ENCODE measurements around the gene C7orf25.
"Not testable (repeated sequence)": the region's sequence is repeated elsewhere in the genome, so short reads cannot be mapped to it uniquely, and the experiment has no call there.

C7orf25 gene

GRCh38 chr7:42928754-42929153 is 16.9 kb upstream of the C7orf25 start:
- no peak for DNase-seq

DNA sequence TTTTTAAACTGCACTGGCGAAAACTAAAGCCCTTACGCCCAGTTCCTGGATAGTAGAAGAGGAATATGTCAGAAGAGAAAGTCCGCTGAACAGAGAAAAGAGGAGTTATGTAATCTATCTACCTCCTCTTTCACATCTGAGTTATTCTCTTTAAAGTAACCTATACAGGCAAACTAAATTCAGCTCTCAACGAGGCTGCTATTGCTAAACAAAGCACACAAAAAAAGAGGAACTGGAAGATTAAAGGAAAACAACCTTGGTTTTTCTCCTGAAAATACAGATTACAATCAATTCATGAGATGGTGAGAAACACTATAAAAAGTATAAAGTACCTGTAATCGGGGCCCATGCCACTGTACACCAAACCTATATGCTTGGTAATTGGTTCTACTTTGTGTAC is 14.3 kb upstream of the C7orf25 start:
- DNase-seq = no peak

- no peak for DNase-seq
These were observed 13.8 kb upstream of the C7orf25 start for GRCh38 chr7:42925630-42926029.

DNA sequence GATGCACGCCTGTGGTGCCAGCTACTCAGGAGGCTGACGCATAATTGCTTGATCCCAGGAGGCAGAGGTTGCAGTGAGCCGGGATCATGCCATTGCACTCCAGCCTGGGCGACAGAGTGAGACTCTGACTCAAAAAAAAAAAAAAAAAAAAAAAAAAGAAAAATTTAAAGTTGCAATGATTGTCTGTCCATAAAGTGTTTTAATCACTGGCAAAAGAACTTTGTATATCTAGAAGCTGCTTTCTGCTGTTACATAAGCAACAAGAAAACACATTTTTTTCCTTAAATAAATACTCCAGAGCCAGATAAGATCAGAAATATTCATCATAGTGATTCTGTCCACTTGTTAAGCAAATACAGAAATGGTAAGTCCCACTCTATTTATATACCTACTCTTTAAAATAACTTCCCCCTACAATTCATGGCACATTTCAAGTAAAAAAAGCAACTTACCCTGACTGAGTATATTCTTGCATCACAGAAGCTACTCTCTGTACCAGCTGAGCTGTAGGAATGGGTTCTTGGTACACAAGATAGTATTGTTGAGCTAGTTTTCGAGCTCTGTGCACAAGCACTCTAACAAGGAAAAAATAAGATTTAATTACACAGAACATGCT is 12.5 kb upstream of the C7orf25 start:
- no peak for DNase-seq

DNA sequence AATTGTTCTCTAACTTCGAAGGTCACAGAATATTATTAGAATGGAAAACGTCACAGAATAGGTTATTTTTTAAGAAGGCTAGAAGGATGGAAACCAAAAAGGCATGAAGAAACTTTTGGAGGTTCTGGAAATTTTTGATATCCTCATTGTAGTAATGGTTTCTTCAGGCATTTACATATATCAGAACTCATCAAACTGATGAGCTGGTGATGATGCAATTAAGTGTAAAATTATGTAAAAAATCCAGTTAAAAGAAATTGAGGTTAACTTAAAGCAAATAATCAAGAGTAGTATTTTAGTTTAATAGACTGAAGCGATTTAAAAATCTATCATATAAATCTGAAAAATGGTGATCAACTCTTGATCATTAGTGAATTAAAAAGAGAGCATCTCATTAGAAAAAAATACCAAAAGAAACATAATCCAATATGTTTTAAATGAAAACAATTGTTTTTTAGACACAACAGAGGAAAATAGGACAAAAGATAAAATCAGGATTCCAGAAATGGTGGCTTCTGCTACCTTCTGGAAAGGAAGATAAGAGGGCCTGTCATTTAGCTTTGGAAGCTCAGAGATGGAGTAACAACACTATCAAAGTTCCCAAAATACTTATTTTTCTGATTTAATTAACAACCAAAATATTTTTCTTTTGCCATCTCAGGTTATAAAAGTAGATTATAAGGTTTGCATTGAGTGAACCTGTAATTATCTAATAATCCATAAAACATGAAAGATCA is 10.3 kb upstream of the C7orf25 start:
- DNase-seq = no peak

- DNase-seq = no peak
These were observed 3.5 kb upstream of the C7orf25 start for GRCh38 chr7:42915356-42915755.

DNA sequence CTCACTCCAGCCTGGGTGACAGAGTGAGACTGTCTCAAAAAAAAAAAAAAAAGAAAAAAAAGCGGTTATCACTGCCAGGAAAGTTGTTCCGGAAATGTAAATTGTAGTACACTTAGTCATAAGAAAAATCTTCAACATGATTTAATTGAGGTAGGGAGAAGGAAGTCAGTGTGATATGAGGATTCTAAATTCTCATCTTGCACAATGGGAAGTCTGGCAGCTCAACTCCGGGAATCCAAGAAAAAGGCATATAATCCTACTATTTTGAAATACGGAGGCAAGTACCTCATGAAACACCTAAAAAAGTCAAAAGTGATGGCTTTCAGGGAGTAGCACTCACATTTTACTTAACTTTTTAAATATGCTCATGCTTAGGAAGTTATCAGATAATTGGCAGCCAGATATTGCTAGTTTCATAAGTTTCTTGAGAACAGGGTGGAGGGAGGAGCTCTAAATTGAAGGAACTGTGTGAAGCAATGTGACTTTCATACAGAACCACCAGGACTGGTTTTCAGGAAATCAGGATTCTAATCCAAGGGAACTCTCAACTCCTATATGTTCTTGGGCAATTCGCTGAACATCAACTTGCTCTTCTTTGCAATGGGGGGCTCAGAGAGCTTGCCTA is 2.7 kb upstream of the C7orf25 start:
- DNase-seq = no peak

DNA sequence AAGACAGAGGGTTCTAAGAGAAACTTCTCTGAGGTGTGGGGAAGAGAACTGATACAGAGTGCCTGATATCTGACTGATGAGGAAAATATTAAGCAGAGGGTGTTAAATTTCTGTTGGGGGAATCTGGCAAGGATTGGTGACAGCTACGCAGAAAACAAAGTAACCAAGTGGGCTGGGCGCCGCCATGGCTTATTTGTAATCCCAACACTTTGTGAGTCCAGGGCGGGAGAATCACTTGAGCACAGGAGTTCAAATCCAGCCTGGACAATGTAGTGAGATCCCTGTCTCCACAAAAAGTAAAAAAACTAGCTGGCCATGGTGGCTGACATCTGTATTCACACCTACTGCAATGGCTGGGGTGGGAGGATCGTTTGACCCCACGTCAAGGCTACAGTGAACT is 2.1 kb upstream of the C7orf25 start:
- no peak for DNase-seq

- DNase-seq = no peak
These were observed 1.7 kb upstream of the C7orf25 start for GRCh38 chr7:42913591-42913990.

GRCh38 chr7:42910306-42910705 is 1.6 kb downstream of the C7orf25 start:
- DNase-seq = no peak

- no peak for DNase-seq
These were observed 4.6 kb downstream of the C7orf25 start for GRCh38 chr7:42907316-42907715.

DNA sequence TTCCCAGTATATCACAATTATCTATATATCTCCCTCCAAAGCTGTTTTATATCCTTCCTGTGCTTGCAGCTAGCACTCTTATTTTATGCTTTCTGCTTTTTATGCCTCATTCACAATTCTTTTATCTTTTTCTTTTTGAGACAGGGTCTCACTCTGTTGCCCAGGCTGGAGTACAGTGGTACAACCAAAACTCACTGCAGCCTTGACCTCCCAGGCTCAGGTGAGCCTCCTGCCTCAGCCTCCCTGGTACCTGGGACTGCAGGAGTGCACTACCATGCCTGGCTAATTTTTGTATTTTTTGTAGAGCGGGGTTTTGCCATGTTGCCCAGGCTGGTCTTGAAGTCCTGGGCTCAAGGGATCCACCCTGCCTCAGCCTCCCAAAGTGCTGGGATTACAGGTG is 5.7 kb downstream of the C7orf25 start:
- no peak for DNase-seq

DNA sequence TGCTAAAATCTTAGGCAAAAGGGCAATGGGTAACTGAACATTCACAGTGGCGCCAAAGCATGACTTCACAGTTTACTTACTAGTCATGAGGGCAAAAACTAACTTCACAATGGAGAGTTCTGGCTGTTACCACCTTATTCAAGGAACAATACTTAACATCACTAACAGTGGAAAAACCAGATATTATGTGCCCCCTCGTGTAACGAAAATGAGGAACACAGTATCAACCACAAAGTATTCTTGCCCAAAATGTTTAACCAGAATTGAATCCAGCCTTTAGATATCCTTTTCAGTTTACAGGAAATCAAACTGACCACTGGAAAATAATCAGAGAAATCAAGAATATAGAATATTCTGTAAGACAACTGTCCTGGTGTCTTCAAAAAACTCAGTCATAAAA is 9.5 kb downstream of the C7orf25 start:
- DNase-seq = no peak

DNA sequence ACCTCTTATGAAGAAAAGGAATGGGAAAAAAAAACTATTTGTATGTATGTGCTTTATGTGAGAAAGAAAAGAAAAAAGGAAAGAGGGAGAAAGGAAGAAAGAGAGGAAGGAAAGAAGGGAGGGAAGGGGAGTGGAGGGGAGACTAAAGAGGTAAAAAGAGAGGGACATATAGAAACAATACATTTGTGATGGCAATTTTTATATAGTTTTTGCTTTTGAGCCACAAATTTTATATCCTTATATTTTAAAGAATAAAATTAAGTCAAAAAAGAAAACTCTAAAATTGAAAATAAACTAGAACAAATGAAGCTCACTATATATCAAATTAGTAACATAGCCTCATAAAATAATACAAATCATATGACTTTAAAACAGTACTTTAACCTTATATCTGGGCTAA is 11.0 kb downstream of the C7orf25 start:
- DNase-seq = no peak

- DNase-seq = peak in 1 of 2 experiments; percentile 30
These were observed 18.3 kb downstream of the C7orf25 start for GRCh38 chr7:42893346-42894240.

- no peak for DNase-seq
These were observed 24.9 kb downstream of the C7orf25 start for GRCh38 chr7:42886893-42887505.

DNA sequence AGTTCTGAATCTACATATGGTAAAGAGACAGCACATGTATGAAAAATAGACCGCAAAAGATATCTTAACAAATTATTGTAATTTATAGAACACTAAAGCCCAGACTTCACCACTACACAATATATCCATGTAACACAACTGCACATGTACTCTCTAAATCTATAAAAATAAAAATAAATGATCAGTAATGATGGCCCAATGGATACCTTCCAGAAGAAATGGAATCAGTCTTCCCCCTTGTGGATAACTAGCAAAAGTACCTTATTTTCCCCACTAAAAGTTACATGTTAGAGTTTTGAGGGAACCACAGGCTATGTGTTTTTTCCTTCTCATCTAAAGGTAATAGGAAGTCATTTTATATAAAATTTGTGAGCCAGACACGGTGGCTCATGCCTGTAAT is 25.7 kb downstream of the C7orf25 start:
- DNase-seq = peak in 1 of 2 experiments; percentile 9

DNA sequence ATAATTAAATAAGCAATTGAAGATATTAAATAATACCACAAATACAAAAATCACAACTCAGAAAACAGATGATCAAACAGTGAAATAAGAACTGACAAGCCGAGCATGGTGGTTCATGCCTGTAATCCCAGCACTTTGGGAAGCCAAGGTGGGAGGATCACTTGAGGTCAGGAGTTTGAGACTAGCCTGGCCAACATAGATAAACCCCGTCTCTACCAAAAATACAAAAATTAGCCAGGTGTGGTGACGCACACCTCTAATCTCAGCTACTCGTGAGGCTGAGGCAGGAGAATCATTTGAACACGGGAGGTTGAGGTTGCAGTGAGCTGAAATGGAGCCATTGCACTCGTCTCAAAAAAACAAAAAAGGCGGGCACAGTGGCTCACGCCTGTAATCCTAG is 26.7 kb downstream of the C7orf25 start:
- DNase-seq = not testable (repeated sequence)

DNA sequence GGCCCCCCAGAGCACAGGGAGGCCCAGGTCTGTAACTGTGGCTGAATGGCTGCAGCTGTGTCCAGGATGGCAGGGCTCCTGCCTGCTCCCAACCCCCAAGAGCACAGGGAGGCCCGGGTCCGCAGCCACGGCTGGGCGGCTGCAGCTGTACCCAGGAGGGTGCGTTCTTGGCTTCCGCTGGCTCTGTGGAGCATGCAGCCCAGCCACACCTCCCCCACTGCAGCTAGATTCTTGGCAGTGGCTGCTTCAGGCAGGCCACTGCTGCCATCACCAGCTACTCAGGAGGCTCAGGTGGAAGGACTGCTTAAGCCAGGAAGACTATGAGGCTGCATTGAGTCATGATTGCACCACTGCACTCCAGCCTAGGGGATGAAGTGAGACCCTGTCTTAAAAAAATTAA is 27.9 kb downstream of the C7orf25 start:
- no peak for DNase-seq

GRCh38 chr7:42880392-42880791 is 31.5 kb downstream of the C7orf25 start:
- DNase-seq = no peak

GRCh38 chr7:42878303-42878702 is 33.6 kb downstream of the C7orf25 start:
- no peak for DNase-seq

DNA sequence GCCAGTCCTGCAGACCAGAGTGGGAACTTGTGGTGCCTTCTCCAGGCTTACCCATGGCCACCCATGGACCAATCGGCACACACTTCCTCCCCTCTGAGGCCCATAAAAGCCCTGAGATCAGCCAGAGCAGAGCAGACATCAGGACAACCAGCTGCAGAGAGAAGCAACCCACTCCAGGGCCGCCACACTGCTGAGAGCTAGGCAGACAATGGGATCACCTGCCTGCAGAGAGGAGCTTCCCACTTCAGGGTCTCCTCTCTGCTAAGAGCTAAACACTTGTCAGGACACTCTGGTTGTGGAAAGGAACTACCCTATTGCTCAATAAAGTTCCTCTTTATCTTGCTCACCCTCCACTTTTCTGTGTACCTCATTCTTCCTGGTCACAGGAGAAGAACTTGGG is 34.0 kb downstream of the C7orf25 start:
- DNase-seq = no peak
